IPS DF 19.7 (cell line): Measurements from ENCODE around the gene NDST4.

Source experiments
- DNase-seq: peaks from one replicate; pipeline ENCODE4 v3.0.0-alpha.2; 2013; ENCODE audit warnings: low read depth, low spot score

The NDST4 gene

DNA sequence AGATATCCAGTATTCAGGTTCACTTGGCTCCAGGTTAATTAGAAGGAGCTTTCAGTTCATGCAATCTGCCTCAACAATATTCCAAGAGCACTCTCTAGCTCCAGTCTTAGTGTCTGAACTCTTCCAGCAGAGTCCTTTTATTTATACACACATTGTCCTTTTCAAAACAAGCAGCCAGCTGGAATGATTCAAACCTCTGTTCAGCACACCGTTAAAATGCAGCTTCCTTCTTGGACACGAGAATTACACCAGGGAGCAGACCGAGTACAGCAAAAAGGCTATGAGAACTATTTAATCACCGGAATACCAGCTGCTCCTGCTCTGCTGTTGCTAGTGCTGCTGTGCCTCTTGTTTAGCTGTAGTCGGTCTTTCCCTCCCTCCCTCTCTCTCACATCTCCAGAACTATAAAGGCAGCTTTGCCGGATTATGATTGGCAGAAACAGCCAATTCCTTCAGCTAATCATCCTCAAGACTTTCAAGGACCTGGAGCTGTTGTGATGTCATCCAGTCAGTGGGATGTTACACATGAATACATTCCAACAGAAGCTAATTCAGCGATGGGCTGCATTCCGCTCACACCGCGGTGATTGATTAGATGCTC is at the start of gene NDST4:
TSS of gene NDST4 (minus strand) at position 115 of the 601 bp plus-strand sequence. CDS start 36,584 bp downstream, outside the sequence.
- DNase-seq: no peak

DNA sequence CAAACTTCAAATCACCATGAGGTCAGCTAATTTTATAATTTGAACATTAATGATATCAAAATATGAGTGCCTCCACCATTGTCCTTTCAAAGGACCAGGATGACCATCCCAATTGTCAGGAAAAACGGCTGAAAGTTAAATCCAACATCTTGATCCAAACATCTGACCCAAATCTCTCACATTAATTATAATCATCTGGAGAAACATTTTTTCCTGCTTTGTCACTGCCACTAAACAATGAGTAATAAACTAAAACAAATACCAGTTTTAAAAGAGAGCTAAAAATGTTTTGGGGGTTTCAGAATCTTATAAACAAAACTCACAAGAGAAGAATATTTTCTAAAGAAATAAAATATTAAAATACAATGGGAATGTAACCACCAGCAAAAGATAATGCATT is 45.7 kb upstream of the NDST4 start:
- no peak for DNase-seq

DNA sequence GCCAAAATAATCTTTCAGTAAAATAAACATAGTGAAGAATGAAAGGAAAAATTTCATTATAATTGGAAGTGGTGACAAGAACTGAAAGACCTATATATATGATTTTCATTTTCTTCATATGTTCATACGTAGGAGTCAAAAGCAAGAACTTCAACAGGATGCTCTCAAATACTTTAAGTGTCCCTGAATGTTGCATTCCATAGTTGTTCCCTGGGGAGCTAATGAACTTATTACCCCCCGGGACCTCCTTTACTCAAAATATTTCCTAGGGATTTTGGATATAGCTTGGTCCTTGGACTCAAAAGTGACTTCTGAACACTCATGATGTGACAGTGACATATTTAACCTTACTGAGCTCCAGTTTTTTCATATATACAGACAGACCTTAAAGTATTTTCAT is 44.9 kb upstream of the NDST4 start:
- no peak for DNase-seq

DNA sequence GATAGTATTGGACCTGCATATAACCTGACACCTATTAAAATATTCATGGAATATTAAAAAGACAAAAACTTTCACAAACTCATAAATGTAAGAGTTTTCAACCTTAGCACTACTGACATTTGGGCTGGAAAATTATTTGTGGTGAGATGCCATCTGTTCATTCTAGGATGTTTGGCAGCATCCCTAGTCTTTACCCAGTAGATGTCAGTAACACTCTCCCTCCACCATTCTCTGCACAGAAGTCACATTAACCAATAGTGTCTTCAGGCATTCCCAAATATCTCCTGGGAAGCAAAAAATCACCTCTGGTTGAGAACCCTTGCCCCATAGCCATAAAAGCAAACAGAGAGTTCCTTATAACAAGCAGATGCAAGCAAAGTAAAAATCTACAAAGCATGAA is 41.4 kb upstream of the NDST4 start:
- DNase-seq: peak; percentile 23

DNA sequence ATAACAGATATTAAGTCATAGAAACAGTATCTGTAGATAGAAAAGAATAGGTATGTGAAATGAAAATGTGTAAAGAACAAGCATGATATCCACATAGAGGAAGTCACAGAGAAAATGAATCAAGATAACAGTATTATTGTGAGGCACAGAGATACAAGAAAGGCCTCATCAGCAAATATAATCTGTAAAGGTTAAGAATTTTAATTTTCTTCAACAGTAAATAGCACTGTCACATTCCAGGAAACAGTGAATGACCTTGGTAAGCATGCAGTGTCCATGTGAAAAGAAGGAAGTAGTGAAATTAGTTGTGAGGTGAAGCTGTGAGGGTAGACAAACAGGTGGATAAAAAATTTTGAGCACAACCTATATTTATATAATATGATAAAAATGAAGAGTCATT is 39.5 kb upstream of the NDST4 start:
- no peak for DNase-seq

DNA sequence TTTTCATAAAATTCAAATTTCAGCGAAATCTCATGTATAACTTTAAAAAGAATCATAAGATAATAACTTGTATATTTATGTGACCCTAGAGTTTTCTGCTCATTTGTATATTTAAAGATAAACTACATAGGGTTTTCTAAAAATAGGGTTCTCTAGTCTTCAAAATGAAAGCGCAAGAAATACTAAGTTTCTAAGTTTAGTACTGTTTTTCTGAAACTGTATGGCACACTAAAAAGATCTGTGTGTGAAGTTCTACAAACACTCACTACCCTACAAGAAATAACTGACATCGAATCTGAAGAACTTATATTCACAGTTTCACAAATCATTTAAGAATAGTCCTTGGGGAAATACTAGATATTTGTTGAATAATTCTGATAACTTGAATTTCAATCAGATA is 38.7 kb upstream of the NDST4 start:
- DNase-seq: no peak

DNA sequence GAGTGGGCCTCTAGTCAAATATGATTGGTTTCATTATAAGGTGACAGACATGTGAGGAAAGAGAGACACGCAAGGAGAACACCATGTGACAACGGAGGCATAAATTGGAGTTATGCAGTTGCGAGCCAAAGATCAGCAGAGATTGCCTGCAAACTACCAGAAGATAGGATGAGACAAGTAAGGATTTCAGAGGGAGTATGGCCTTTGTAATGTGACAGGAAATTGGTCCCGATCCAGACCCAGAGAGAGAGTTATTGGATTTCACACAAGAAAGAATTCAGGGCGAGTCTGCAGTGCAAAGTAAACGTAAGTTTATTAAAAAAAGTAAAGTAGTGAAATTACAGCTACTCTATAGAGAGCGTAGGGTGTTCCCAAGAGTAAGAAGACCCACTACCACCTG is 35.7 kb upstream of the NDST4 start:
- no peak for DNase-seq

DNA sequence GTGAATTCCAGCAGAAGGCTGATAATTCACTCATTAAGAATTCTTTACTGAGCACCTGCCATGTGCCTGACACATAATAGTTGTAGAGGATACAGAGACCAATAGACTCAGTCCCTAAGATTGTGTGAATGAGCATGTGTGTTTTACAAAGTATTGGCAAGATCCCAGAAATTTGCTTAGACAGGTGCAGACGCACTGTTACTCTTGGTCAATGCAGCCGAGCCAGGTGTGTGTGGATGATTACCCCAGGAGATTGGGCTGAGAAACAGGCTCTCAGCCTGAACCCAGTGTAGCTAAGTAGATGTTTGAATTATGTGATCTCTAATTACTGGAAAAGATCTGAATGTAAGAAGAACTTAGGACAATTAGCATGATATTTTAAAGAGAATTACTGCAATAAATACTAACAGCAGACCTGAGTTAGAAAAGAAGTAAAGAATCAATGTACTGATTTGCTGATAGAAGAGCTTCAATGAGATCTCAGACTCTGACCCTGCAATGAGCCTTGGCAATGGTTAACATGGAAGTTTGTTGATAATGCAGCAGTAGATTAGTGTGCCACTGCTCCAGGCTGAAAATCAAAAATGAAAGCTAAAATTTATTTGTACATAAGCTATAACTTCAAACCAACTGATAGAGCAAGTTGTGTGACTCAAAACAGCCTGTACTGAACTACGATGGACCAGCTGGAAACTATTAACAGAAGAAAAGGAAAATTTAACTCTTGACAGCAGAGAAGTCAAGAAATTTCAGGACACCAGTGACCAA is 32.2 kb upstream of the NDST4 start:
- DNase-seq: no peak

DNA sequence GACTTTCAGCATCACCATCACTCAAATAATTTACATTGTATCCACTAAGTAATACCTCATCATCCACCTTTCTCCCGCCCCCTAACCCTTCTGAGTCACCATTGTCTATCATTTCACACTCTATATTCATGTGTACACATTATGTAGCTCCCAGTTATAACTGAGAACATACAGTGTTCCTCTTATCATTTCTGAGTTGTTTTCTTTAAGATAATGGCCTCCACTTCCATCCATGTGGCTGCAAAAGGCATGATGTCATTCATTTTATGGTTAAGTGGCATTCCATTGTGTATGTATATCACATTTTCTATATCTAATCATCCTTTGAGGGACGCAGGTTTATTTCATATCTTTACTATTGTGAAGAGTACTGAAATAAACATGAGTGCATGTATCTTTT is 14.6 kb upstream of the NDST4 start:
- DNase-seq: no peak

DNA sequence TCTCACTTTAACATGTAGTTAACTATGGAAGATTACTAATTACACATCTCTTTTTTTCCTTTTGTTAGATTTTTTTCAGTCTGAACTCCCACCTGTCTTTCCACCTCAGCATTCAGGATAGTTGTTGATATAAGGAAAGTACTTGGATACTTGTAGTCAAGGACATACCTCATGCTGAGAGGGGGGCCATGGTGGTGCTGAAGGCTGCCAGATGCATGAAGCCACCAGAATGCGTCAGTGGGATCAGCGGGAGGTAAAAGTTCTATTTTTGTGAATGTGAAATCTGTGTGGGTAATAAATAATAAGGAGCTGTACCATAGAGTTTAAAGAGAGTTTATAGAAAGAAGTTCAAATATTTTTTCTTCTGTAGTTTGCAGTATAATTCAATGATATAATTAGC is 13.1 kb upstream of the NDST4 start:
- no peak for DNase-seq

DNA sequence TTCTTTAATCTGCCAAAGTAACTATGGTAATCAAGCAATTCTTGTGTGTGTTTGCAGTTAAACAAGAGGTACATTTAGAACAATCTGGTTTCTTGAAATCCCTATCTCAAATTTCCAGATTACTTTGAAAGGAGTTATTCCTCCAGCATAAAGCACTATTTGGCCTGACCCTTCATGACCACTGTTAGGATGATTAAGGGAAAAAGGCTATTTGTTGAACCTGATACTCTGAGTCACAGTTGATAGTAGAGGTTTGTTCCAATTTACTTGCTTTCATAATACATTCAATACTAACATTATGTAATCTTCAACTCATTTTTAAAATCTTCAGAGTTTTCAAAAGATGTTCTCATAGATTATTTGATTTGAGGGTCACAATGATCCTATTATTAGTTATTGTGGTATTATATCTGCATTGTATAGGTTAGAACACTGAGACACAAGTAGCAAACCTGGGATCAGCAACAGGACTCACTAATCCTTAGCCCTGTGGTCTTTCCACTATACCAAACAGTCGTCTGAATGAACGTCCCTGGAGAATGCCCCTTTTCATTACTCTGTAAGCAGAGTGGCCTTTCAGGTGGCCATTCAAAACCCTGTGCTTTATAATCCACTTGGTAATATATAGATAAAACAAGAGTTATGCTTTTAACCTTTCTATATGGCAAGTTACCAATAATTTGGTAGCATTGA is 8.1 kb upstream of the NDST4 start:
- no peak for DNase-seq

DNA sequence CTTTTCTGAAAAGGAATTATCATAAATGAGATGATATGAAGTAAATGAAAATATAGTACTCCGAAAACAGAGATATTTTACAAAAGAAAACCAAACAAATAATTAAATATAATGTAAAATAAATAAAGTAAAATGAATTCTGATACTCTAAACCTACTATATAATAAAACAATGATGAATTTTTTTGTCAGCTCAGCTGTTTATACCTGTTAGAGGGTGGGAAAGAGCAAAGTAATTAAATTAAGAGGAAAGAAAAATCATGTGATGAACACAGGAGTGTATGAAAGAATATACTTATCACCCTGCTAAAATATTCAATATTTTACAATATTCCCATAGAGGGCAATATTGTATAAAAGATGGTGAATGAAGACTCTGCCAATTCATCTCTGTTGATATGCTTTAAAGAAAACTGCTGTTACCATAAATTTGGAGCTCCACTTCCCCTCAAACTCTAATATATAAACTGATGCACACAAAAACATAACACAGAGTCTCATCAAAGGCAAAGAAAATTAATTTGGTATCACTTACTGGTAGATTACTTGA is 6.5 kb upstream of the NDST4 start:
- no peak for DNase-seq

DNA sequence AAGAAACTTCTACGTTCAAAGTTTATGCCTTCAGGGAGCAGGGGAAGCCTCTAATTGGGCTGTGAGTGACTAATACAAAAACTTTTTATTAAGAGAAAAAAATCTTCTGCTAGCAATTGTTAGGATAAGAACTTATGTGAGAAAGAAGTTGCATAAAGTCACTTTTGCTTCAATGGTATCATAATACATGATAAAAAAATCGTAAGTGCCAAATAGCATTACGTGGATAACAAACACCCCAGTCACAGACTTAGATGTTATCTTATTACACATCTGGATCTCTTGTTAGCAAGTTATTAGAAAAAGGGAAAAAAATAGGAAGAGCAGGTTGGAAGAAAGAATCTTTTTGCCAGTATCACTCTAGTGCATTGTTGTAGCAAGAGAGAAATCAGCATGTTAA is 4.2 kb upstream of the NDST4 start:
- DNase-seq: no peak

DNA sequence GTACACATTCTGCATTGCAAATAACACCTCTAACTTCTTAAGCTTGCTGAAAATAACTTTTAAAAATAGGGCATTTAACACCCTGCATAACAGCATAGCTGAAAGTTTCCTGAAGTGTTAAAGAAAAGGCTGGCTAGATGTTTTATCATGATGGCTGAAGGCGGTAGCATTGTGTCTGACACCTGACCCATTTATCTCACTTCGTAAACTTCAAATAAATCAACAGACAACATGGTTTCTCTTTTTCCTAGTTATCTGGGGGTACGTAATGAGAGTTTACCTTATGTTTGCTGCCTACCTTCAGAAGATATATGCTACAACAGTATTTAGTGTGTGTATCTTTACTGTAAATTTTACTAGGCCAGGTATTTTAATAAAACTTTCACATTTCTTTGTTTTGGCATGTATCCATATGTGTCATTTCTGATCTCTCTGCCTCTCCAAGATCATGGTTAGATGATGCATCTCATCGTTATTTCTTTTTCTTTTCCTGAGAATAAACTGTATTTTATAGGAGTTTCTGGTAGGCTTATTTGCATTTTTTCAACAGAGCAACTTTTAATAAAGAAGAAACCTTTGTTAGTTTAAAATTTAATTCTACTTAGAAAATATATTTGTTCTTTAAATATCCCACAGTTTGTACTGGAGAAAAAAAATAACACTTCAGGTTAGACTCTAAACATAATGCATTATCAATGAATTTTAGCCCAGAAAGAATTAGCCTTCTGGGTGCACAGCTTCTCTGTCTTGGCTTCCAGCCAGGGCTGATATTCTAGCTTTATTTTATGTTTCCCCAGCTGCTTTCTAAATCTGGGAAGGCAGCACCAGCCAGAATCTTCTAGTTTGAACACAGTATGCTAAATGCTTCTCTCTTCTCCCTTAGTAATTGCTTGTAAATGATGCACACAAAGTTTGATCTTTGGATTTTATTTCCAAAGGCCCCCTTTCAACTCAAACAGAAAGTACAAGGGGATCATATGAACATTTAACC is 2.9 kb downstream of the NDST4 start:
- DNase-seq: no peak

DNA sequence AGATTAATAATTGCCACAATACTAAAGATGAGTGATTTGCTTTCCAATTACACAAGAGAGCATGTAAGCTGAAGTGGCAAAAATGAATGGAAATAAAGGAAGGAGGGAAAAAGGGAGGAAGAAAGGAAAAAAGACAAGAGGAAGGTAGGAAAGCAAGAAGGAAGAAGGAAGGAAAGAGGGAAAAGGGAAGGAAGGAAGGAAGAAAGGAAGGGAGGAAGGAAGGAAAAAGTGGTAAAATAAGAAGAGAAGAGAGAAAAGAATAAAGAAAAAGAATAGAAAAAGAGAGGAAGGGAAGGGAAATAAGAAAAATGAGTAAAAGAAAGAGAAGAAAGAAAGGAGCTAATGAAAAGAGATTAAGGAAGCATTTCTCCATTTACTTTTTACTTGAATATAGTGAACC is 4.6 kb downstream of the NDST4 start:
- no peak for DNase-seq

DNA sequence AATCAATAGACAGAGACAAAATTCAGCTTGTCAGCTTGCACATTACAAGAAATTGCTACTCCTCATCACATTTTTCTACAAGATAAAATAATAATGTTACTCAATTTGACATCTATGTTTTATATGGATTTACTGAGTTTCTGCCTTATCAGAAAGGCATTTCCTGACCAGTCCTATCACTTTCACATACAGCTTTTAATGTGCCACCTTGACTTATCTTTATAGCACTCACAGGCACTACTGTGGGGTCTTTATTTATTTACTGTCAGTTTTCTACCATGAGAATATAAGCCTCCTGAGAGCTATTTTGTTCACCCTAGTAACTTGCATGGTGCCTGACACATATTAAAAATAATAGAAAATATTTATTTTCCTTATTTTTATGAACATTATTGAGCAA is 6.0 kb downstream of the NDST4 start:
- no peak for DNase-seq

DNA sequence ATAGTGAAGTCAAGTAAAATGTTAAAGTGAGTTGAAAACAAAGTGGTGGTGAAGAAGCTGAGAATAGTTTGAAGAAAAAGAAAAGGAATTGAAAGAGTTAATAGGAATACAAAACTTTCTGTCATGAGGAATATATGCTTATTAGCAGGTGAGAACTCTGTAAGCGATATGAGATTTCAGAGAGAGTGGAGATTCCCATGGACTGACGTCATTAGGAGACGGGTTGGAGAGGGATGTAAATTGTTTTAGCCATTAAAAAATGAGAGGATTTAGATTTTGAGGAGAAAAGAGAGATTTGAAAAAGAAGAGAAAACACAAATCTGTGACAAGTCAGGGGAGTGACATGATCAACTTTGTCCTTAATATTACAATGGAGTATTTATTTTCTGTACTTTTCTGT is 11.7 kb downstream of the NDST4 start:
- no peak for DNase-seq

DNA sequence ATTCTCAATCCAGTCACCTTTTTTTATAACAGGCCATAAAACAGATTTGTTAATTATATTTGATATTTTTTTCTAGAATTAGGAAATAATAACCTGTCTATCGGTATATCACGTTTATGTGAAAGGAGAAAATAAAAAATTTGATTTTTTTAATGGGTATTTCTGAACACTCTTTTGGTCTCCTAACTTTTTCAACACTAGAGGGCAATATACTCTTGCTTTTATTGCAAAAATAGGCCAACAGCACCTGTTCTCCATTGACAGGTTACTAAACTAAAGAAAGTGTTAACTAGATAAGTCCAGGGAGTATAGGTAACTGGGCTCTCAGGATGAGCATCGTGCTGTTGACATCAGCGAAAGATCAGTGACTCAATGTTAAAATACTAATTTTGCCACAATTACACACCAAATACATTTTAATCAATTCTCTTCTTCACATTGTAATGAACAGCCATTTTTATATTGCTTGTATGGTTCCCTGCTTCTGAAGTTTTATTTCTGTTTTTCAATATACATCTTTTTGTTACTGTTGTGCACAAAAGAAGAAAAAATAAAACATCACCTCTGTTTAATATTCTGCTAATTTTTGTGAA is 22.8 kb downstream of the NDST4 start:
- no peak for DNase-seq

DNA sequence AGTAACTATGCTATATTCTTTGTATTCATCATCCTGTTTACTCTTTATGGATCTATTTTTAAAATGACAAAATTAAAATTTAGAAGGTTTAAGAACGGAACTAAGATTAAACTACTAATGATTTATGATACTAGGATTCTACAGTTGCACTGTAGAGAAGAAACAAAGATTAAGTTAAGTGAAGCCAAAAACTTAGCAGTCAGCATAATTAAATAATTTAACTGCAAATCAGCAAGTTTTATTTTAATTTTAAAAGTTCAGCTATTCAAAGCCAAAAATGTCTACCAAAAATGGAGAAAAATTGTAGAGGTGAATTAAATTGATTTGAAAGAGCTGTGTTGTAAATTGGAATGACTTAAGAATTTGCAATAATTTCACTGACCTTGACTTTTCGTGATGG is 30.8 kb downstream of the NDST4 start:
- DNase-seq: no peak

DNA sequence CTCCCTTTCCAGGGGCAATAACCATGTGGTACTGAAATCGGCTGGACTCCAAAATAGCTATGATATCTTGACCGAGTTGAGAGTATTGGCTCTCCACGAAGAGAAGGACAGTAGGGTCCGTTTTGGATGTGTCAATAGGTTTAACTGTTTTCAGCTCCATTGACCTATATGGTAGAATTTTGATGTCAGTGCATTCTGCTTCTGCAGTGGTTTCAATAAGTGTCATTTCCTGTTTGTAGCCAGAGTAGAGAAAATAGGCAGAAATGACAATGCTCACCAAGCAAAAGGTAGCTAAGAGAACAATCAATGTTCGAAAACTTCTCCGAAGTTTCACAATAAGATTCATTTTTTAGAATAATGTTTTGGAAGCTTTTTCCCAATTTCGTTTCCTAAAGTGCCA is 36.7 kb downstream of the NDST4 start:
- no peak for DNase-seq

DNA sequence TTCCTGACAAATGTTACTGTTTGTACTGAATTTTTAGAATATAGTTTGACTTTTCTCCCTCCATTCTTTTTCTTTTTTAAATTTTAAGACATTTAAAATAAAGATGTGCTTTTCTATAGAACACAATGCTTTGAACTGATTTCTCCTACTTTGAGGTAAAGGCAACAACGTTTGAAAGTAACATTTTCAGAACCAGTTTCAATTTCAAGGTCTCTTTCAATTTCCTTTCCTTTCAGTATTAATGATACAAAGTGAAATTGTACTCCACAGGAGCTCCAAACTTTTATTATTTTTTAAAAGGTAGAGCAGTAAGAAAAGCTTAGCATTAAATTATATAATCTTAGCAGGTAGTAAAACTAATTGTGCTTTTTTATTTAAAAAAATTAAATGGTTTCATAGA is 54.9 kb downstream of the NDST4 start:
- DNase-seq: no peak
